HG02623 (cell line): ENCODE measurements around the gene MMP1.

Experiments
- ATAC-seq: cut with Tn5 transposase; IDR thresholded peaks from one replicate; pipeline ENCODE4 v1.9.1; 2021; ENCODE audit warnings: moderate library complexity; ENCODE audit not compliant: unreplicated experiment

The MMP1 gene

DNA sequence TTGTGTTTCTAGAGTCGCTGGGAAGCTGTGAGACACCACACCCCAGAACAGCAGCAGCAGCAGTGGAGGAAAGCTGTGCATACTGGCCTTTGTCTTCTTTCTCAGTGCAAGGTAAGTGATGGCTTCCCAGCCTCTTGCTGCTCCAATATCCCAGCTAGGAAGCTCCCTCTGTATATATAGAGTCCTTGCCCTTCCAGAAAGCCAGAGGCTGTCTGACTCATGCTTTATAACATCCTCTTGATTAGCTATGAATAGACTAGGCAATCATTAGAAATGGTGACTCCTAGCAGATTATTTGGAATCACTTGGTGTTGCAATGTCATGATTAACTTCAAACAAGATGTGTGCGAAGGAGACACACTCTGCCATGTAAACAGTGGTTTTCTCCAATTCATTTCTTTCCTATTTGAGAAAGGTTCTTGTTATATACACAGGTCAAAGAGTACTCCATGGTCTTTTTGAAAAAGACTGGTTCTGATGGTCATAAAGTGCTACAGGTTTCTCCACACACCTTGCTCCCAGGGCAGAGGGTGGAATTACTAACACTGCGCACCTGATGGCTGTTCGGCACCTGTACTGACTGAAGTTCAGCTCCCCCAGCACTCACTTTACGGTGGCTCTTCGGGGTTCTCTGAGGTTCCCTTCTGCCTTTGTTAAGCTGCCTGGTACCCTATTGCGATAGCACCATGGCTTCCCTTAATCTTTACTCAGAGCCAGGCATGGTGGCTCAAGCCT lies at the start of gene MMP1:
Gene MMP1, minus strand, starts transcription at position 149 of the 735 bp plus-strand sequence. Its CDS starts 68 bp downstream, at position 81.
- ATAC-seq, result no peak

- no peak for ATAC-seq
These were observed 48.3 kb upstream of the MMP1 start for GRCh38 chr11:102846292-102846691.

GRCh38 chr11:102843489-102843888 lies 45.5 kb upstream of the MMP1 start, which contains the start of gene MMP3:
Gene MMP3 (minus strand): TSS chr11:102843609. CDS start chr11:102843546, 63 bp downstream.
- ATAC-seq, result no peak

GRCh38 chr11:102842930-102843329 lies 45.0 kb upstream of the MMP1 start:
- no peak for ATAC-seq

DNA sequence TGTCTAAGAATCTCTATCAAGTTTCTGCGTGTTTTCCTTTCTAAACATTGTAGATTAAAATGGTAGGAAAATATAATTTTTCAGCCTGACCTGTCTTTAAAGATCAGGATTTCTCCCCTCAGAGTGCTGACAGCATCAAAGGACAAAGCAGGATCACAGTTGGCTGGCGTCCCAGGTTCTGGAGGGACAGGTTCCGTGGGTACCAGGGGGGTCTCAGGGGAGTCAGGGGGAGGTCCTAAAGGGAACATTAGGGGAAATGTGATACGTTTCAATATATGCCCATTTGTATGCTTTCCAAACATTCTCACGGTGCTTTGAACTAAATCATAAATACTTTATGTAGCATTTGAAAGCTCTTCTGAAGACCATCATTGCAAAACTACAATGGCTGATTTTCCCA lies 42.1 kb upstream of the MMP1 start:
- no peak for ATAC-seq

DNA sequence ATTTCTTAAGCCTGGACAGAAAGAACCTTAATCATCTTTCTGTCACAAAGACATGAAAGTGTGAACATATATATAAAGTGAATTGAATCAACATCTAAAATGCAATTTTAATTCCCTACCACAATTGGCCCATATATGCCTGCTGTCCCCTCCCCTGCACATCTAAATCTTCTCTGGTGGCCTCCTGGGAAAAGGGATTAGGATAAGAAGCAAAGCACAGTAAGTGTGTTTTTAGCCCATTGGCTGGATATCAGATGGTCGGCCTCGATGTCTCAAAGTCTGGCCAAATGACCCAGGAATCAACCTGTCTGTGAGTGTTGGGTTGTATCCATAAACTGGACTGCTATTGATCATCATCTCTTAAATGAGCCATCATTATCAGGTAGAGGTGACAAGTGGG lies 39.7 kb upstream of the MMP1 start:
- ATAC-seq, result no peak

DNA sequence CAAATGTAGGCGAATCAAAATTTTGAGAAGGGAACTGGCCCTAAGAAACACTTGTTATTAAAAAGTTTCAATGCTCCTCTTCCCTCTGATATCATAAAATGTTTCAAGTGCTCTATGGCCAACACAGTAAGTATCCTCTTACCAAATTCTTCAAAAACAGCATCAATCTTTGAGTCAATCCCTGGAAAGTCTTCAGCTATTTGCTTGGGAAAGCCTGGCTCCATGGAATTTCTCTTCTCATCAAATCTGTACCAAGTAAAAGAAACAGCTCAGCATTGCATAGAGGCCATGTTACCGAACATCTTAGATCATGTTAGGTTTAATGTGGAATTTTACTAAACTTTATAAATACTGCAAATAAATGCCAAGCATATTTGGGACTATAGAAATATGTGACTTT lies 39.2 kb upstream of the MMP1 start:
- no peak for ATAC-seq

GRCh38 chr11:102836290-102836875 lies 38.4 kb upstream of the MMP1 start:
- ATAC-seq, result no peak

- ATAC-seq, result no peak
These were observed 35.8 kb upstream of the MMP1 start for GRCh38 chr11:102833731-102834130.

DNA sequence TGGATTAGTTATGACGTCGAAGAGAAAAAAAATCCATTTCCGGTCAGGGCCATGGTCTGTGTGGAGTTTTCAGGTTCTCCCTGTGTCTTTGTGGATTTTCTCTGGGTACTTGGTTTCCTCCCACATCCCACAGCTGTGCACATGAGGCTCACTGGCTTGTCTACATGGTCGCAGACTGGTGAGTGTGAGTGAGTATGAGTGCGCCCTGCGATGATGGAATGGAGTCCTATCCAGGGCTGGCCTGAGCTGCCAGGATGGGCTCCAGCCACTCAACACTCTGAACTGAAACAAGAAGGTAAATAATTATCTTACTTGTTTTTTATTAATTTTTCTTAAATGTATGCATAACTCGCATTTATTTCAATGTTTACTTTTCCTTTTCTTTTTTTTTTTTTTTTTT lies 34.7 kb upstream of the MMP1 start:
- ATAC-seq, result no peak

GRCh38 chr11:102831489-102832440 lies 33.8 kb upstream of the MMP1 start:
- no peak for ATAC-seq

- no peak for ATAC-seq
These were observed 33.1 kb upstream of the MMP1 start for GRCh38 chr11:102831128-102831488.

DNA sequence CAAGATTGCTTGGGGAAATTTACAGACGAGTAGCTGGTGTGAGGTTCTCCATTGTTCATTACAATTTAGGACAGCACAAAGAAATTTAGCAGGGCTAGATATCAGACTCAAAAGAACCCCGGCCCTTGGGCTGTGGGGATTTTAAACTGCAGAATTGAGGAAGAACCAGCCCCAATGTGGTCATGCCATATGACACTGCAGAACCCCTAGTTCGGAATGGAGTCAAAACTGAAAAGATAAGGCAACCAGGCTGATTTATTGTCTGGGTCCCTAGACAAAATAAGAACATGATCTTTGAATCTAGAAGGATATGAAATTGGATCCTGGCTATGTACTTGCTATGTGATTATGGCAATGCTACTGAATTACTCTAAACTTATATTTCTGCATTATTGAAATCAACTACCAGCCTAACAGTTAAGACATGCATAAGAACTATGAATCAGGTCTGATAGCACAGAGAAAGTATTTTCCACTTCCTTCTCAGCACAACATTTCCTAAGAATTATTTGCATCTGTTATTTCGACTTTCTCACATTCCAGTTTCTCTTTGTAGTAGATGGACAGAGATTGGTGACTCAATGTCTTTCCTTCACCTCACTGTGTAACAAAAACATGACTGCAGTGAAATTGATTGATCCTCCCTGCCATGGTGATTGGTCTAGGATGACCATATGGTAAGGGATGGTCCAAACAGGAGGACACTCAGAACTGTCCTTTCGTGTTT lies 32.2 kb upstream of the MMP1 start:
- ATAC-seq, result no peak

DNA sequence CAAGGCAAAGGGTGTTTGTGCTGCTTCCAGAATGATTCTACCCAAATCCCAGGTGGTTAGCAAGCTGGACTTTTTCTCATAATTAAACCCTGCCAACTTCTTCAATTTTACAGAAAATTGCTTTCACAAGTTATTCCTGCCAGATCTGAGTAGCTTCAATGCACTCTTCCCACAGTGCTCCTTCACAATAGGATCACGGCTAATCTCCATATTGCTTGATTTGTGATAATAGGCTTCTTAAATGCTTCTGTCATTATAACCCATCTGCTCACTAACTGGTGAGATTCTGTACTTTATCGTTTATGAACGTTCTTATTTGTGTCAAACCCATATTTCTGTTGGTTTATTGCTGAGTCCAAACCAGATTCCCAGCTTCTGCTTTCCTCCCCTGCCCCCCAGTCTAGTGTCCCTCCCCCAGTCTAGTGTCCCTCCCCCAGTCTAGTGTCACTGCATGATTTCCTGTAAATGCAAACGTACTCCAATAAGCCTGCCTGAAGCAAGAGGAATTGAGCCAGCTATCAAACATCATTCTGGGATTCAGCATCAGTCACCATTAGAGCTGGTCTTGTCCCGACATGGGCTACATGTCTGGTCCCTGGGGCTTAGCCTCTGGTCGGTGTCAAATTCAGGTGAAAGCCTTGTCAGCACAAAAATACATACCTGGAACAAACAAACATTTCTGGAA lies 31.5 kb upstream of the MMP1 start:
- no peak for ATAC-seq

DNA sequence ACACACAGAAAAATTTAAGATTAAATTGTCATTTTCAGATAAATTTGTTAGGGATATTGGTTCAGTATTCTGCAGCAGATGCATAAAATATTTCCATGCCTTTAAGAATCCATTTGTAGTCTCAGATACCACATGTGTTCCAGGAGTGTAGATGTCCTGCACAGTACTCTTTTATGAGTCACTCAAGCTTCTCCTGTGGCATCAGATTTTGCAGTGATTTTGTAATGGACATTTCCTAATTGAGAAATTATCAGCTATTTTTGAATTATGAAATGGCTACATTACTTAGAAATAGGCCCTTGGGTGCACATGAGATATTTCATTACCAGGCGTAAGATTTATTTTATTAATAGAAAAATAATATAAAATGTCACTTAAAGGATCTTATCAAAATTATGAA lies 26.6 kb upstream of the MMP1 start:
- ATAC-seq, result no peak

- ATAC-seq, result no peak
These were observed 21.5 kb upstream of the MMP1 start for GRCh38 chr11:102819491-102819890.

- no peak for ATAC-seq
These were observed 15.5 kb upstream of the MMP1 start for GRCh38 chr11:102813484-102813883.

- ATAC-seq, result no peak
These were observed 14.2 kb upstream of the MMP1 start for GRCh38 chr11:102812188-102812587.

- ATAC-seq, result no peak
These were observed 13.1 kb upstream of the MMP1 start for GRCh38 chr11:102810950-102811660.

DNA sequence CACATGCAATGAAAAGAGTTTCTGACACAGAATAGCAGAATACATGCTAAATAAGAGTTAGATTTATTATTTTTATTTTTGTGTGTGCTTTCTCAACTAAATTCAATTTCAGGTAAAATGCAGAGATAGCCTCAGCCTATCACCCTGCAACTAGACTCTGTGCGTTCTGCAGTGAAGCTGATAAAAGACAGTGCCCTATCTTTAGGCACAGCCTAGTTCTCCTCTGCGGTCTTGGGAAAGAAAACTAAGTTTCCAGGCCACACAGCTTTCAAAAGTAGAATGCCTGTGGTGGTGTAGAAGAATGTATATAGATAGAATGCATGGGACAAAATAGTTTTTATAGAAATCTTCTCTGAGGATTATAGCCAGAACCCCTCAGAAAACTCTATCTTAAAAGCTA lies 12.0 kb upstream of the MMP1 start:
- ATAC-seq, result no peak
